OCI-LY3 (cell line): ENCODE data around the gene EDN1.

Experiments
- H2AFZ ChIP-seq: fragments of 200-600, 300-600 bp; shearing (Covaris generic); 2 replicates; pipeline ENCODE4 v1.6.0; 2014; ENCODE audit warnings: antibody characterized with exemption, low read depth, low read length
- H3K27ac ChIP-seq: fragments of 200-600, 300-600 bp; sonication (generic); 2 replicates; pipeline ENCODE4 v1.5.1; 2014; ENCODE audit warnings: mild to moderate bottlenecking, low read length, moderate library complexity, mixed read lengths
- H3K27me3 ChIP-seq: fragments of 200-600, 300-600 bp; sonication (generic); 2 replicates; pipeline ENCODE4 v1.6.1; 2014; ENCODE audit warnings: low read depth, low read length, mixed read lengths
- H3K36me3 ChIP-seq: fragments of 200-600, 300-600 bp; sonication (generic); replicated peaks from 2 replicates; pipeline ENCODE3; 2014; ENCODE audit warnings: low read depth, low read length, mixed read lengths
- H3K4me1 ChIP-seq: fragments of 300-600, 200-600 bp; sonication (generic); 2 replicates; pipeline ENCODE4 v1.6.1; 2014; ENCODE audit warnings: low read length, mixed read lengths
- H3K4me2 ChIP-seq: fragments of 200-600, 300-600 bp; sonication (generic); 2 replicates; pipeline ENCODE4 v1.6.1; 2014; ENCODE audit warnings: low read length, mixed read lengths
- H3K4me3 ChIP-seq: fragments of 300-600, 200-600 bp; sonication (generic); 2 replicates; pipeline ENCODE4 v1.5.1; 2014; ENCODE audit warnings: antibody characterized with exemption, mild to moderate bottlenecking, low read length, moderate library complexity
- H3K79me2 ChIP-seq: fragments of 300-600, 200-600 bp; shearing (Covaris generic); 2 replicates; pipeline ENCODE4 v1.6.1; 2014; ENCODE audit warnings: mild to moderate bottlenecking, low read length, mixed read lengths
- H3K9ac ChIP-seq: fragments of 300-600, 200-600 bp; shearing (Covaris generic); 2 replicates; pipeline ENCODE4 v1.6.0; 2014; ENCODE audit warnings: mild to moderate bottlenecking, low read length, moderate library complexity
- H3K9me3 ChIP-seq: fragments of 200-600, 300-600 bp; shearing (Covaris generic); 2 replicates; pipeline ENCODE4 v1.6.1; 2014; ENCODE audit warnings: low read length, mixed read lengths; ENCODE audit not compliant: insufficient read depth
- H4K20me1 ChIP-seq: fragments of 200-600, 300-600 bp; sonication (generic); 2 replicates; pipeline ENCODE4 v1.6.1; 2016; ENCODE audit warnings: low read length, mixed read lengths; ENCODE audit not compliant: insufficient read depth
- CTCF ChIP-seq: fragments of 200-600, 300-600 bp; sonication (generic); IDR thresholded peaks from 2 replicates; pipeline ENCODE4 v1.5.1; 2014; ENCODE audit warnings: antibody characterized with exemption, low read length, low read depth
- EZH2phosphoT487 ChIP-seq: fragments of 200-600 bp; shearing (Covaris generic); IDR thresholded peaks from 2 replicates; pipeline ENCODE4 v1.6.1; 2018; ENCODE audit warnings: antibody characterized with exemption, mixed run types, low read depth

EDN1 gene

DNA sequence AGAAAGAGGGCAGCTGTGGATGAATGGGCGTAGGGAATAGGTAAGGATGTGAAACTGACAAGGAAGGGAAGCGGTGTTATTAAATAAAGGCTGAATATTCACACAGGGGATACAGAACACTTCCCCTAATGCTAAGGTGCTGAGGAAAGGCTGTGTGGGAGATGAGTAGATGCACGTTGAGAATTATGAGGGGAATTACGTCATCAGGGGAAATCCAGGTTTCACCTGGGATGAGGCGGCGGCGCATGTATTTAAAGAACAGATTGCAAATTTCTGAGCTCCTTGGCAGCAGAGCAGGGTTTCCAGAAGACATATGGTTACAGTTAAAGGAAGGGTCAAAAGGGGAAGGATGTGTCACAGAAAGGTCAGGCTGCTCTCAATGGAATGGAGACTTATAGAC lies 28.7 kb upstream of the EDN1 start:
- Histone ChIP-seq H3K36me3 (no peaks in the 10 kb centered on the region), H3K4me2 (no peak overlapping the region), H2AFZ (no peak overlapping the region), H3K27ac (no peak overlapping the region), H3K4me3 (no peak overlapping the region), H3K4me1 (no peaks in the 10 kb centered on the region), H3K27me3 (0 out of 2 replicates have a peak, but pooled peaks cover 4% of the 10 kb centered on the region), H4K20me1 (no peaks in the 10 kb centered on the region), H3K79me2 (no peaks in the 10 kb centered on the region), H3K9ac (no peak overlapping the region), H3K9me3 (no peaks in the 10 kb centered on the region)
- TF ChIP-seq CTCF: no peak
- no peak for TF ChIP-seq EZH2phosphoT487

GRCh38 chr6:12262236-12263061 lies 27.7 kb upstream of the EDN1 start:
- Histone ChIP-seq H3K79me2 (no peaks in the 10 kb centered on the region), H3K9ac (no peak overlapping the region), H3K4me3 (no peak overlapping the region), H3K27me3 (0 out of 2 replicates have a peak, but pooled peaks cover 4% of the 10 kb centered on the region), H2AFZ (no peak overlapping the region), H3K36me3 (no peaks in the 10 kb centered on the region), H3K4me1 (no peaks in the 10 kb centered on the region), H4K20me1 (no peaks in the 10 kb centered on the region), H3K9me3 (no peaks in the 10 kb centered on the region), H3K4me2 (no peak overlapping the region), H3K27ac (no peak overlapping the region)
- TF ChIP-seq EZH2phosphoT487 (no peak), CTCF (no peak)

DNA sequence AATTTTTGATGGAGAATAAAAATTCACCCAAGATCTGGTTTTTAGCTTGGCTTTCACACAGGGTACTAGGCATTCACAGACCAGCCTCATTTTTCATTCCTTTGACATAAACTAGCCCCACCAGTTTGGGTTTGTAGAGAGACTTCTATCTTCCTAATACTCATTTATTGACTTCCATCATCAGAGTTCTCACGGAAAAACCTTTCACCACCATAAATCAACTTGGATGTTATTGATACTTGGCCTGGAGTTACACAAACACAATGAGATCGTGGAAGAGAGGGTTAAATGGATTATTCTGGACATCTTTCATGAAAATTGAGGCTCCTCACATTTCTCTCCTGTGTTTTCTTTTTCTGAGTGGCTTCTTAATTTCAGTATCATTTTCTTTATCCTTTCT lies 26.8 kb upstream of the EDN1 start:
- H3K4me1 ChIP-seq: no peaks in the 10 kb centered on the region
- H3K79me2 ChIP-seq: no peaks in the 10 kb centered on the region
- H4K20me1 ChIP-seq: no peaks in the 10 kb centered on the region
- H3K9ac ChIP-seq: no peak overlapping the region
- no peak overlapping the region for H3K27ac ChIP-seq
- no peak overlapping the region for H3K4me3 ChIP-seq
- H3K36me3 ChIP-seq: no peaks in the 10 kb centered on the region
- H2AFZ ChIP-seq: no peak overlapping the region
- 0 out of 2 replicates have a peak, but pooled peaks cover 4% of the 10 kb centered on the region for H3K27me3 ChIP-seq
- TF ChIP-seq EZH2phosphoT487 (no peak), CTCF (no peak)
- H3K9me3 ChIP-seq: no peaks in the 10 kb centered on the region
- no peak overlapping the region for H3K4me2 ChIP-seq

DNA sequence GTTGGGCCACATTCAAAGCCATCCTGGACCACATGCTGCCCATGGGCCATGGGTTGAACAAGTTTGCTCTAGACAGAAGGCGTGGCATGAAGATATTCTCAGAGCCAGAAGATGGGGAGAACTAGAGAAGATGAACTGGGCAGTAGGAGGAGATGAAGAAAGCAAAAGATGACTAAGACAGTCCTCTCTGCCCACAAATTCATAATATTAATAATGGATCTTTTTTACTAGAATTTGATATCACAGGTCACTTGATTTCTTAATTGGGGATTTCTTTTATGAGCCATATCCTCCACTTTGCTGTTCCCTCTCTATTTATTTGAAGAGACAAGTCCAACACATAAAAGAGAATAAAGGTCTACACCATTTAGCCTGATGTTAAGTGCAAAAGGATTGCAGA lies 25.5 kb upstream of the EDN1 start:
- no peak for TF ChIP-seq EZH2phosphoT487
- Histone ChIP-seq H2AFZ (no peak overlapping the region), H3K9me3 (no peaks in the 10 kb centered on the region), H3K36me3 (no peaks in the 10 kb centered on the region), H3K27ac (no peak overlapping the region), H3K27me3 (0 out of 2 replicates have a peak, but pooled peaks cover 4% of the 10 kb centered on the region), H4K20me1 (no peaks in the 10 kb centered on the region), H3K4me1 (no peaks in the 10 kb centered on the region), H3K79me2 (no peaks in the 10 kb centered on the region), H3K4me3 (no peak overlapping the region), H3K4me2 (no peak overlapping the region), H3K9ac (no peak overlapping the region)
